Thymus (tissue), 11 donors: ENCODE data around the gene RAF1. TPM values are rescaled to one million over a fixed set of nuclear protein-coding genes. Genes with fewer than 3 reads are reported as not detected.

Experiments
- DNase-seq, 9 donors: peaks; one replicate each; pipeline ENCODE4 v3.0.0-alpha.2; 2013; ENCODE audit warnings: low spot score in 9 of 9, low read depth in 6 of 9, missing footprints in 1 of 9
- H3K27ac ChIP-seq, 2 donors: one replicate each; pipeline ENCODE4 v1.5.1; 2013; ENCODE audit warnings: control low read depth in 1 of 2, low read depth in 1 of 2, low read length in 1 of 2, mild to moderate bottlenecking in 1 of 2, moderate library complexity in 1 of 2
- H3K27me3 ChIP-seq, 2 donors: one replicate each; pipeline ENCODE4 v1.5.1; 2013; ENCODE audit warnings: low read length in 1 of 2; ENCODE audit not compliant: control insufficient read depth in 2 of 2, insufficient read depth in 1 of 2
- H3K36me3 ChIP-seq, 2 donors: one replicate each; pipeline ENCODE4 v1.5.1; 2013; ENCODE audit warnings: low read length in 1 of 2, mild to moderate bottlenecking in 1 of 2, moderate library complexity in 1 of 2; ENCODE audit not compliant: control insufficient read depth in 2 of 2, insufficient read depth in 2 of 2
- H3K4me1 ChIP-seq, 2 donors: one replicate each; pipeline ENCODE4 v1.5.1; 2013; ENCODE audit warnings: low read length in 2 of 2; ENCODE audit not compliant: control insufficient read depth in 2 of 2, insufficient read depth in 2 of 2
- H3K4me3 ChIP-seq, 2 donors: one replicate each; pipeline ENCODE4 v1.5.1; 2013; ENCODE audit warnings: low read length in 2 of 2, control low read depth in 1 of 2, mild to moderate bottlenecking in 1 of 2
- H3K9me3 ChIP-seq, 2 donors: one replicate each; pipeline ENCODE4 v1.5.1; 2013; ENCODE audit warnings: low read length in 1 of 2, mild to moderate bottlenecking in 1 of 2; ENCODE audit not compliant: control insufficient read depth in 2 of 2, insufficient read depth in 1 of 2
- WGBS: extraction: QIAGEN DNeasy Blood & Tissue Kit; methylation state at CpG from one replicate; pipeline ENCODE4 v1.1.7; 2013; 5-methylcytosine and 5-hydroxymethylcytosine counted together
- polyA plus RNA-seq: library from polyadenylated mRNA; stranded (reverse); fragments of 200-250 nt; gene quantifications from one replicate; pipeline ENCODE4 v1.2.3, GENCODE V29; 2013
- total RNA-seq: library from RNA; stranded (reverse); fragments of 120-200 nt; gene quantifications from one replicate; pipeline ENCODE4 v1.2.4, GENCODE V29; 2013
- donor health status: healthy.

The RAF1 gene
- total and polyA plus RNA-seq, 2 donors: 59.9 to 68.1 TPM

- Histone ChIP-seq H3K36me3 (peaks cover 91 to 92% of the 10 kb centered on the region in 2 donors), H3K27me3 (no peaks in the 10 kb centered on the region), H3K27ac (no peak overlapping the region), H3K4me1 (no peaks in the 10 kb centered on the region), H3K4me3 (no peak overlapping the region), H3K9me3 (no peaks in the 10 kb centered on the region)
- no peak for DNase-seq
- WGBS: 93% methylated on average over 5 of the region's 5 CpGs
These were observed 77.9 kb downstream of the RAF1 start for GRCh38 chr3:12585970-12586369.

GRCh38 chr3:12585181-12585580, 78.7 kb downstream of the RAF1 start:
- WGBS: 95% methylated on average over 3 of the region's 3 CpGs
- Histone ChIP-seq H3K9me3 (no peaks in the 10 kb centered on the region), H3K4me1 (no peaks in the 10 kb centered on the region), H3K27me3 (no peaks in the 10 kb centered on the region), H3K36me3 (peaks cover 89 to 90% of the 10 kb centered on the region in 2 donors), H3K27ac (no peak overlapping the region), H3K4me3 (no peak overlapping the region)
- no peak for DNase-seq

- H3K36me3 ChIP-seq: peaks cover 90 to 94% of the 10 kb centered on the region in 2 donors
- no peak overlapping the region for H3K4me3 ChIP-seq
- WGBS: 97% methylated on average over 2 of the region's 2 CpGs
- DNase-seq: no peak
- no peak overlapping the region for H3K27ac ChIP-seq
- no peaks in the 10 kb centered on the region for H3K9me3 ChIP-seq
- H3K27me3 ChIP-seq: no peaks in the 10 kb centered on the region
- no peaks in the 10 kb centered on the region for H3K4me1 ChIP-seq
These were observed 79.8 kb downstream of the RAF1 start for GRCh38 chr3:12584083-12584482.

- no peak overlapping the region for H3K27ac ChIP-seq
- no peaks in the 10 kb centered on the region for H3K27me3 ChIP-seq
- no peak for DNase-seq
- no peaks in the 10 kb centered on the region for H3K9me3 ChIP-seq
- H3K36me3 ChIP-seq: peaks cover 86 to 93% of the 10 kb centered on the region in 2 donors
- H3K4me3 ChIP-seq: no peak overlapping the region
- no peaks in the 10 kb centered on the region for H3K4me1 ChIP-seq
These were observed 80.6 kb downstream of the RAF1 start for GRCh38 chr3:12583280-12583679.

GRCh38 chr3:12582730-12583129, 81.2 kb downstream of the RAF1 start:
- Histone ChIP-seq H3K4me1 (no peaks in the 10 kb centered on the region), H3K27ac (no peak overlapping the region), H3K27me3 (no peaks in the 10 kb centered on the region), H3K4me3 (no peak overlapping the region), H3K9me3 (no peaks in the 10 kb centered on the region), H3K36me3 (peaks cover 84 to 93% of the 10 kb centered on the region in 2 donors)
- no peak for DNase-seq
- WGBS: 96% methylated on average over 4 of the region's 4 CpGs

GRCh38 chr3:12579905-12580304, 84.0 kb downstream of the RAF1 start:
- H3K9me3 ChIP-seq: peaks cover 0 to 1% of the 10 kb centered on the region in 2 donors
- no peaks in the 10 kb centered on the region for H3K27me3 ChIP-seq
- WGBS: 67% methylated on average over 3 of the region's 3 CpGs
- H3K27ac ChIP-seq: no peak overlapping the region
- H3K4me3 ChIP-seq: no peak overlapping the region
- H3K4me1 ChIP-seq: no peaks in the 10 kb centered on the region
- H3K36me3 ChIP-seq: peaks cover 81 to 90% of the 10 kb centered on the region in 2 donors
- no peak for DNase-seq

- Histone ChIP-seq H3K4me3 (no peak overlapping the region), H3K27me3 (no peaks in the 10 kb centered on the region), H3K9me3 (peaks cover 0 to 1% of the 10 kb centered on the region in 2 donors), H3K36me3 (peaks cover 81 to 90% of the 10 kb centered on the region in 2 donors), H3K27ac (no peak overlapping the region), H3K4me1 (no peaks in the 10 kb centered on the region)
- WGBS: 66% methylated on average over 3 of the region's 3 CpGs
- DNase-seq: no peak
These were observed 84.5 kb downstream of the RAF1 start for GRCh38 chr3:12579456-12579855.

GRCh38 chr3:12578742-12579141, 85.2 kb downstream of the RAF1 start:
- peaks cover 81 to 90% of the 10 kb centered on the region in 2 donors for H3K36me3 ChIP-seq
- DNase-seq: no peak
- H3K4me3 ChIP-seq: no peak overlapping the region
- WGBS: 92% methylated on average over 2 of the region's 2 CpGs
- H3K27ac ChIP-seq: no peak overlapping the region
- H3K4me1 ChIP-seq: no peaks in the 10 kb centered on the region
- peaks cover 0 to 1% of the 10 kb centered on the region in 2 donors for H3K9me3 ChIP-seq
- H3K27me3 ChIP-seq: no peaks in the 10 kb centered on the region

GRCh38 chr3:12577379-12577778, 86.5 kb downstream of the RAF1 start:
- Histone ChIP-seq H3K4me3 (no peak overlapping the region), H3K9me3 (peaks cover 0 to 1% of the 10 kb centered on the region in 2 donors), H3K27me3 (no peaks in the 10 kb centered on the region), H3K27ac (no peak overlapping the region), H3K4me1 (no peaks in the 10 kb centered on the region), H3K36me3 (peaks cover 80 to 86% of the 10 kb centered on the region in 2 donors)
- WGBS: 98% methylated on average over 5 of the region's 5 CpGs
- no peak for DNase-seq

GRCh38 chr3:12574661-12575060, 89.3 kb downstream of the RAF1 start:
- no peak for DNase-seq
- WGBS: 85% methylated on average over 7 of the region's 7 CpGs
- H3K36me3 ChIP-seq: peaks cover 78 to 89% of the 10 kb centered on the region in 2 donors

More at GRCh38 chr3:12574661-12575060, 89.3 kb downstream of the RAF1 start:
- peaks cover 0 to 1% of the 10 kb centered on the region in 2 donors for H3K9me3 ChIP-seq
- H3K4me1 ChIP-seq: no peaks in the 10 kb centered on the region
- no peak overlapping the region for H3K27ac ChIP-seq
- no peak overlapping the region for H3K4me3 ChIP-seq
- H3K27me3 ChIP-seq: no peaks in the 10 kb centered on the region
